Breast epithelium (tissue), 4 donors: Measurements from ENCODE around the gene KPNA4. TPM values are rescaled to one million over a fixed set of nuclear protein-coding genes. Genes with fewer than 3 reads are reported as not detected.

Experiments used
- DNase-seq, 2 donors: peaks; one replicate each; pipeline ENCODE4 v3.0.0-alpha.2; 2019; ENCODE audit warnings: low spot score in 2 of 2
- H3K27ac ChIP-seq, 2 donors: fragments of 200-600 bp; sonication (generic) in 1 of 2; one replicate each; pipeline ENCODE4 v1.5.1; 2016 to 2019; ENCODE audit warnings: mild to moderate bottlenecking in 1 of 2
- H3K27me3 ChIP-seq, 2 donors: fragments of 200-600 bp; sonication (generic) in 1 of 2; one replicate each; pipeline versions ENCODE4 v1.5.1 to v1.6.0; 2017 to 2019; ENCODE audit warnings: control low read depth in 1 of 2, mild to moderate bottlenecking in 1 of 2
- H3K36me3 ChIP-seq: fragments of 200-600 bp; one replicate; pipeline ENCODE4 v1.5.1; 2019
- H3K4me1 ChIP-seq, 2 donors: fragments of 200-600 bp; sonication (generic); one replicate each; pipeline ENCODE4 v1.5.1; 2016 to 2019; ENCODE audit warnings: control low read depth in 1 of 2
- H3K4me3 ChIP-seq, 3 donors: fragments of 200-600 bp; sonication (generic); 1 replicate in 2 of 3; 2 replicates in 1 of 3; pipeline ENCODE4 v1.5.1; 2016 to 2019; ENCODE audit warnings: mild to moderate bottlenecking in 3 of 3, moderate library complexity in 2 of 3
- H3K9me3 ChIP-seq, 2 donors: fragments of 200-600 bp; sonication (generic) in 1 of 2; one replicate each; pipeline ENCODE4 v1.5.1; 2016 to 2019; ENCODE audit warnings: control low read depth in 1 of 2
- CTCF ChIP-seq, 3 donors: fragments of 450-650 bp; IDR thresholded peaks; one replicate each; pipeline ENCODE4 v1.5.1; 2016 to 2017; ENCODE audit warnings: antibody characterized with exemption in 3 of 3, mild to moderate bottlenecking in 3 of 3, moderate library complexity in 3 of 3
- POLR2A ChIP-seq: fragments of 450-650 bp; IDR thresholded peaks from one replicate; pipeline ENCODE4 v1.6.1; 2016; ENCODE audit warnings: antibody characterized with exemption, mild to moderate bottlenecking, moderate library complexity
- POLR2AphosphoS5 ChIP-seq, 3 donors: sonication (generic); formaldehyde crosslinking; IDR thresholded peaks; one replicate each; pipeline ENCODE4 v1.6.1; 2017; ENCODE audit warnings: antibody characterized with exemption in 3 of 3
- intact Hi-C: fragments of 100-400 bp; cut with DNase I; formaldehyde crosslinking; loops from one replicate; pipeline ENCODE4 v1.15.1; 2023; ENCODE audit warnings: low total_unique reads
- total RNA-seq, 3 donors: library from RNA; depleted of rRNA; stranded (reverse); fragments of >200 nt; gene quantifications; one replicate each; pipeline ENCODE4 v1.1.0, GENCODE V29; 2016

The KPNA4 gene
- total RNA-seq, 3 donors from 2014 or later = 25.2 to 39.2 (median 35.6) TPM

- Histone ChIP-seq H3K9me3 (peaks cover 5 to 25% of the 10 kb centered on the region in 2 donors), H3K27ac (no peak overlapping the region), H3K4me1 (no peaks in the 10 kb centered on the region), H3K4me3 (no peak overlapping the region), H3K36me3 (no peaks in the 10 kb centered on the region), H3K27me3 (no peaks in the 10 kb centered on the region)
- no peak for DNase-seq
- TF ChIP-seq CTCF (IDR thresholded peaks at IDR 0.05) = no peak
- no peak for TF ChIP-seq POLR2A
- TF ChIP-seq POLR2AphosphoS5 (IDR thresholded peaks at IDR 0.05) = no peak
- intact Hi-C loops = no loop called here
Observed at GRCh38 chr3:160580938-160581337, 15.6 kb upstream of the KPNA4 start.

DNA sequence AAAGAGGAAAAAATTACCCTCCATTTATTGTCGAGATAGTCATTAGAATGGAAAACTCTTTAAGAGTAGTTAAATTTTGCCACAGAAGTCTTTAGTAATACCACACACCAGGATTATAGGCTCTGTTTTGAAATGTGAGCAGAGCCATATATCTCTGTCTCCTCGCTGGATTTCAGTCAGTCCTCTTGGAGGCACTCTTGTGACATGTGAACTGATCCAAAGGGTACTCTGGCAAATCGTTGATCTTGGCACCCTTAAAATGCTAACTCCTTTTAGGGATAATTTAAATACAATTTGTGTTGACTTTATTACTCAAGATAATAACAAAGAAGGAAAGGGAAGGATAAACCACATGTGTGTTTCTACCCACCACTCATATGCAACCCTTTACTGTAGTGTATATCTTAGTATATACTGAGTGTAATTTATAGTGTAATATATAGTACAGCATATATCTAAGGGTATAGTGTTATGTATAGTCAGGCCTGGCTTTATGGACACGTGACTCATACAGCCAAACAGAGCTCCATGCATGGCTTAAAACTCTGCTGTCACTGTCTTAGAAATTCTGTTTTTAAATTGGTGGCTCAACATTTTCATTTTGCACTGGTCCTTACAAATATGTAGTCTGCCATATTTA lies 12.3 kb upstream of the KPNA4 start:
- H3K4me1 ChIP-seq = no peaks in the 10 kb centered on the region
- DNase-seq = no peak
- no peaks in the 10 kb centered on the region for H3K36me3 ChIP-seq
- peaks cover 5 to 7% of the 10 kb centered on the region in 2 donors for H3K9me3 ChIP-seq
- TF ChIP-seq POLR2AphosphoS5 (IDR thresholded peaks at IDR 0.05) = no peak
- no peak for TF ChIP-seq POLR2A
- TF ChIP-seq CTCF (IDR thresholded peaks at IDR 0.05) = no peak
- intact Hi-C loops = no loop called here
- no peak overlapping the region for H3K27ac ChIP-seq
- H3K27me3 ChIP-seq = no peaks in the 10 kb centered on the region
- H3K4me3 ChIP-seq = no peak overlapping the region

GRCh38 chr3:160577093-160577492 lies 11.7 kb upstream of the KPNA4 start:
- H3K27me3 ChIP-seq = no peaks in the 10 kb centered on the region
- no peak overlapping the region for H3K4me3 ChIP-seq
- no peak for TF ChIP-seq POLR2AphosphoS5 (IDR thresholded peaks at IDR 0.05)
- H3K9me3 ChIP-seq = peaks cover 5 to 7% of the 10 kb centered on the region in 2 donors
- H3K27ac ChIP-seq = no peak overlapping the region
- intact Hi-C loops = no loop called here
- DNase-seq = no peak
- no peaks in the 10 kb centered on the region for H3K4me1 ChIP-seq
- H3K36me3 ChIP-seq = no peaks in the 10 kb centered on the region

GRCh38 chr3:160576621-160577020 lies 11.2 kb upstream of the KPNA4 start:
- intact Hi-C loops = no loop called here
- Histone ChIP-seq H3K27me3 (no peaks in the 10 kb centered on the region), H3K27ac (no peak overlapping the region), H3K36me3 (no peaks in the 10 kb centered on the region), H3K4me3 (no peak overlapping the region), H3K4me1 (no peaks in the 10 kb centered on the region), H3K9me3 (peaks cover 5 to 7% of the 10 kb centered on the region in 2 donors)
- no peak for TF ChIP-seq CTCF (IDR thresholded peaks at IDR 0.05)
- TF ChIP-seq POLR2A = no peak
- no peak for TF ChIP-seq POLR2AphosphoS5 (IDR thresholded peaks at IDR 0.05)
- DNase-seq = no peak

DNA sequence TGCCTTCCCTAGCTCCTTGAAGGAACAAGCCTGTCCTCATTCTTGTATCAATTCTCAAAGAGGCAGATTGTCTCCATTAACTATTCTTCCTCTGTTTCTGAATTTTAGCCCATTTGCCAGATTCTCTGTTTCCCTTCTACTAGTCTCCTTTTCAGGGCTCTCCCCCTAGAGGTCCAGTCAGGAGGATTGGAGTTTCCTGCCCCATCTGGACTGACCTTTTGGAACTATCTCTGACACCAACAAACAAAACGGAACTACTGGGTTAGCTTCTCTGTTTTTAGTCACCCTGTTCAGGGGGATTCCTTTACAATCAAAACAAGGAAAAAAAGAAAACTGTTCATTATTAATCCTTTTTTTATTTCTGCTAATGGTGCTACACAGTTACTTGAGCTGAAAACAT lies 10.2 kb upstream of the KPNA4 start:
- Histone ChIP-seq H3K4me3 (no peak overlapping the region), H3K27ac (no peak overlapping the region), H3K4me1 (no peaks in the 10 kb centered on the region), H3K36me3 (no peaks in the 10 kb centered on the region), H3K9me3 (peaks cover 0 to 3% of the 10 kb centered on the region in 2 donors), H3K27me3 (no peaks in the 10 kb centered on the region)
- no peak for DNase-seq
- intact Hi-C loops = no loop called here
- TF ChIP-seq POLR2A (no peak), CTCF (IDR thresholded peaks at IDR 0.05) (no peak), POLR2AphosphoS5 (IDR thresholded peaks at IDR 0.05) (no peak)
